Lower leg skin (tissue), 3 donors: ENCODE measurements around the gene TIPARP.

Experiments
- POLR2A ChIP-seq, 2 donors: fragments of 450-650 bp; IDR thresholded peaks; one replicate each; pipeline ENCODE4 v1.6.1; 2016 to 2017; ENCODE audit warnings: antibody characterized with exemption in 2 of 2, mild to moderate bottlenecking in 1 of 2, moderate library complexity in 1 of 2
- TF ChIP-seq, protein P1 (sequence below), 3 donors: fragments of 450-650 bp; IDR thresholded peaks; one replicate each; pipeline ENCODE4 v1.5.1; 2016; ENCODE audit warnings: antibody characterized with exemption in 3 of 3, mild to moderate bottlenecking in 3 of 3, moderate library complexity in 2 of 3

DNA sequence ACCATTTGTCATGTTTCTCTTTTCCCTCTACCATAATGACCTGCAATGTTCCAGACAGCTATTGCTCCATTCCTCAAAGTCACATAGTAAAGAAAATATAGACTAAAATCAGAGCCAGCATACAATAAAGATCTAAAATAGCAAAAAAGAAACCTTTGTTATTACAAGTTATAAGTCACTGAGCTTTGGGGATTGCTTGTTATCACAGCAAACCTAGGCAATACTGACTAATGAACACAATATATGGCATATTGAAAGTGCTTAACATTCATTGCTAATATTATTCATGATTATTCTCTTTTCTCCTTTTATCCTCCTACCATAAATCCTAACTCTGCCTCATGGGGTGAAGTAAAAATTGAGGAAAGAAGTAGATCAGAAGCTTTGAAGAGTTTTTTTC lies 27.4 kb upstream of the TIPARP start:
- TF ChIP-seq, protein P1, sequence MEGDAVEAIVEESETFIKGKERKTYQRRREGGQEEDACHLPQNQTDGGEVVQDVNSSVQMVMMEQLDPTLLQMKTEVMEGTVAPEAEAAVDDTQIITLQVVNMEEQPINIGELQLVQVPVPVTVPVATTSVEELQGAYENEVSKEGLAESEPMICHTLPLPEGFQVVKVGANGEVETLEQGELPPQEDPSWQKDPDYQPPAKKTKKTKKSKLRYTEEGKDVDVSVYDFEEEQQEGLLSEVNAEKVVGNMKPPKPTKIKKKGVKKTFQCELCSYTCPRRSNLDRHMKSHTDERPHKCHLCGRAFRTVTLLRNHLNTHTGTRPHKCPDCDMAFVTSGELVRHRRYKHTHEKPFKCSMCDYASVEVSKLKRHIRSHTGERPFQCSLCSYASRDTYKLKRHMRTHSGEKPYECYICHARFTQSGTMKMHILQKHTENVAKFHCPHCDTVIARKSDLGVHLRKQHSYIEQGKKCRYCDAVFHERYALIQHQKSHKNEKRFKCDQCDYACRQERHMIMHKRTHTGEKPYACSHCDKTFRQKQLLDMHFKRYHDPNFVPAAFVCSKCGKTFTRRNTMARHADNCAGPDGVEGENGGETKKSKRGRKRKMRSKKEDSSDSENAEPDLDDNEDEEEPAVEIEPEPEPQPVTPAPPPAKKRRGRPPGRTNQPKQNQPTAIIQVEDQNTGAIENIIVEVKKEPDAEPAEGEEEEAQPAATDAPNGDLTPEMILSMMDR (IDR thresholded peaks at IDR 0.05), result no peak
- no peak for TF ChIP-seq POLR2A (IDR thresholded peaks at IDR 0.05)
